ENCODE measurements around the gene DHX35. TPM values are rescaled to one million over a fixed set of nuclear protein-coding genes. Genes with fewer than 3 reads are reported as not detected.

DHX35 gene
- total RNA-seq, 4 donors from 2014 or later: 6.6 to 16.8 (median 11.0) TPM

DNA sequence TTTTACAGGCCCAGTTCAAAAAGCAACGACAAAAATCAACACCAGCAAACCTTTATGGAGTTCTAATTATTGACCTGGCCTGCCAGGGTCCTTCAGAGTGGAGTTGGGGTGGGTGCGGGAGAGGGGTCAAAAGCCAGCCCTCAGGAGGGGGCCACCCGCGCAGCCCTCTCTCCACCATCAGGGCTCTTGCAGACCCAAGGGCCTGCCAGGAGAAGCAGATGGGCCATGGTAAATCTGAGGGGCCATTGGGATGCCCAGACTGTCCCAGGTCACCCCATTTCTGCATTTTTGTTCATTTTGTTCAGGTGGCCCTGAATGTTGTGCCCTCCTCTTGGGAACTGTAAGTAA is 88.4 kb downstream of the DHX35 start:
- no peak for TF ChIP-seq POLR2A (IDR thresholded peaks at IDR 0.05)
- TF ChIP-seq, protein P1, sequence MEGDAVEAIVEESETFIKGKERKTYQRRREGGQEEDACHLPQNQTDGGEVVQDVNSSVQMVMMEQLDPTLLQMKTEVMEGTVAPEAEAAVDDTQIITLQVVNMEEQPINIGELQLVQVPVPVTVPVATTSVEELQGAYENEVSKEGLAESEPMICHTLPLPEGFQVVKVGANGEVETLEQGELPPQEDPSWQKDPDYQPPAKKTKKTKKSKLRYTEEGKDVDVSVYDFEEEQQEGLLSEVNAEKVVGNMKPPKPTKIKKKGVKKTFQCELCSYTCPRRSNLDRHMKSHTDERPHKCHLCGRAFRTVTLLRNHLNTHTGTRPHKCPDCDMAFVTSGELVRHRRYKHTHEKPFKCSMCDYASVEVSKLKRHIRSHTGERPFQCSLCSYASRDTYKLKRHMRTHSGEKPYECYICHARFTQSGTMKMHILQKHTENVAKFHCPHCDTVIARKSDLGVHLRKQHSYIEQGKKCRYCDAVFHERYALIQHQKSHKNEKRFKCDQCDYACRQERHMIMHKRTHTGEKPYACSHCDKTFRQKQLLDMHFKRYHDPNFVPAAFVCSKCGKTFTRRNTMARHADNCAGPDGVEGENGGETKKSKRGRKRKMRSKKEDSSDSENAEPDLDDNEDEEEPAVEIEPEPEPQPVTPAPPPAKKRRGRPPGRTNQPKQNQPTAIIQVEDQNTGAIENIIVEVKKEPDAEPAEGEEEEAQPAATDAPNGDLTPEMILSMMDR (IDR thresholded peaks at IDR 0.05): no peak
- intact Hi-C loops (cut with DNase I; ENCODE audit: low total_unique reads): loop anchor here (10.0 kb wide), 1 partner anchor 1914 kb away; no protein-coding TSS in a partner anchor
- H3K4me3 ChIP-seq (ENCODE audit: low read depth, poor library complexity, severe bottlenecking): no peak overlapping the region
- DNase-seq (ENCODE audit: low spot score in 2 of 2): no peak
- WGBS, 2 donors: 43 to 62% methylated on average over 4 of the region's 4 CpGs

DNA sequence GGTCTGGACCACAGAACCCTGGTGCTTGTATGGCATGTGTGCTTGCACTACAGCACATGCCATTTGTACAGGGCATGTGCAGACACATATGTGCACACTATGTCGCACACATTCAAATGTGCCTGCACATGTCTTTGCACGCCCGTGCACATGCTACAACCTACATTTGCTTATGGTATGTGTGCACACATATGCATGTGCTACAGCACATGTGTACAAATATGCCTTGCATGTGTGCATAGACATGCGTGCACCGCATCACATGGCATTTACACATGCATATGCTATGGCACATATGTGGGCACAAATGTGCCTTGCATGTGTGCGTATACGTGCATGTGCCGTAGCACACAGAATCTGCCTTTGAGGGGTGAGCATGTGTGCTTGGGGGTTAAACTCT is 90.5 kb downstream of the DHX35 start:
- intact Hi-C loops (cut with DNase I; ENCODE audit: low total_unique reads): loop anchor here (10.0 kb wide), 1 partner anchor 1912 kb away; no protein-coding TSS in a partner anchor
- DNase-seq (ENCODE audit: low spot score in 2 of 2): no peak
- no peak overlapping the region for H3K4me3 ChIP-seq (ENCODE audit: low read depth, poor library complexity, severe bottlenecking)
- TF ChIP-seq, protein P1 (IDR thresholded peaks at IDR 0.05): no peak
- TF ChIP-seq POLR2A (IDR thresholded peaks at IDR 0.05): no peak
- WGBS, 2 donors: 84 to 87% methylated on average over 8 of the region's 8 CpGs

DNA sequence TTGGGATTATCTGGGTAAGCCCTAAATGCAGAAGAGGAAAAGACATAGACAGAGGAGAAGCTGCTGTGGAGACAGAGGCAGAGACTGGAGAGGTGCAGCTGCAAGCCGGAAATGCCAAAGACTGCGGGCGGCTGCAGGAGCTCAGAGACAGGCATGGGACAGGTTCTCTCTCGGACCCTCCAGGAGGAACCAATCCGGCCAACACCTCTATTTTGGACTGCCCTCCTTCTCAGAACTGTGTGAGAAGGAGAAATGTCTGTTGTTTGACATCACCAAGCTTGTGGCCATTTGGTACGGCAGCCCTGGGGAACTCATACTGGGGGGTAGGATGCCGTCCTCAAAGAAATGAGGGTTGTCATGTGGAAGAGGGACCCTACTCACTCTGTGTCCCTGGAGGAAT is 95.0 kb downstream of the DHX35 start:
- WGBS, 2 donors: 72% methylated on average over 7 of the region's 7 CpGs
- H3K4me3 ChIP-seq (ENCODE audit: low read depth, poor library complexity, severe bottlenecking): no peak overlapping the region
- intact Hi-C loops (cut with DNase I; ENCODE audit: low total_unique reads): loop anchor here (10.0 kb wide), 1 partner anchor 1908 kb away; no protein-coding TSS in a partner anchor
- no peak for DNase-seq (ENCODE audit: low spot score in 2 of 2)
- TF ChIP-seq POLR2A (IDR thresholded peaks at IDR 0.05): no peak
- TF ChIP-seq, protein P1 (IDR thresholded peaks at IDR 0.05): no peak

DNA sequence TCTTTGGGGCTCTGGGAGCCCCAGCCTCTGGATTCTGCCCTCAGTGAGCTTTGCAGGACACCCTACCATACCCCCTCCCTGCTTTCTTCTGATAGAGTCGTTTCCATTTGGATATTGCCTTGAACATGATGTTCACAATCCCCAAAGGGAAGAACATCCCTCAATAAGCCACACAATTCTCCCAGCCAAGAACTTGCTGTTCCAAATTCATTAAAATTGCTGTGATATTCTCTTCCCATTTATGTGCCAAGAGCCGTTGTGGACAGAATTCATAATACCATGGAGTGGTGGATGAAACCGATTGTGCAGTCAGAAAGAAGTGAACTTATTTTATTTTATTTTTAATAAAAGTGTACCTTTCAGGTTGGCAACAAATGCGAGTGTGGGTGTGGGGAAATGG is 95.8 kb downstream of the DHX35 start:
- intact Hi-C loops (cut with DNase I; ENCODE audit: low total_unique reads): loop anchor here (10.0 kb wide), 1 partner anchor 1907 kb away; no protein-coding TSS in a partner anchor
- no peak for DNase-seq (ENCODE audit: low spot score in 2 of 2)
- WGBS, 2 donors: 64 to 78% methylated on average over 4 of the region's 4 CpGs
- no peak overlapping the region for H3K4me3 ChIP-seq (ENCODE audit: low read depth, poor library complexity, severe bottlenecking)
- TF ChIP-seq, protein P1 (IDR thresholded peaks at IDR 0.05): no peak
- TF ChIP-seq POLR2A (IDR thresholded peaks at IDR 0.05): no peak

DNA sequence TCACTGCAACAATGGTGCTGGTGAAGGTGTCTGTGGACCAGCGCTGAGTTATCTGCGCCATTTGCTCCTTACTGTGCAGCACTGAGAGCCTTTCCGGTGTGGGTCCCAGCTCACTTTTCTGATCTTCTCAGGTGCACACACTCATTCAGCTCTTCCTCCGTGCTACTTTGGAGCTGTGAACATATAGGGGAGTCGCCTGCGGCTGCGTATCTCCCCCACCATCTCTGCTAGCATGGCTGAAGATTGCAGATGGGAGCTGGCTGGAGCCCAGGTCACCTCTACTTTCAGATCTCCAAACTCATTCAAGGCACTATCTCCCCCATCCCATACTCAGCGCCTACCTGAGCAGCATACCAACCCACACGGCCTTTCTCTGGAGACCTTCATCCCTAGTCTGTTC is 96.9 kb downstream of the DHX35 start:
- 86 to 87% methylated on average over 9 of the region's 9 CpGs for WGBS, 2 donors
- intact Hi-C loops (cut with DNase I; ENCODE audit: low total_unique reads): loop anchor here (10.0 kb wide), 1 partner anchor 1906 kb away; no protein-coding TSS in a partner anchor
- H3K4me3 ChIP-seq (ENCODE audit: low read depth, poor library complexity, severe bottlenecking): no peak overlapping the region
- no peak for TF ChIP-seq POLR2A (IDR thresholded peaks at IDR 0.05)
- TF ChIP-seq, protein P1 (IDR thresholded peaks at IDR 0.05): no peak
- no peak for DNase-seq (ENCODE audit: low spot score in 2 of 2)

Data from lower leg skin (tissue), 4 donors.